Activated naive CD4-positive, alpha-beta T cell treated with anti-CD3 and anti-CD28 coated beads, Interleukin-2, amount 50 U/mL, for 24 hours (primary cell): ENCODE results near the gene SPECC1.
"Not testable (repeated sequence)": the region's sequence is repeated elsewhere in the genome, so short reads cannot be mapped to it uniquely, and the experiment has no call there.

Experiments used
- H3K27ac Mint-ChIP-seq: one replicate; pipeline ENCODE4 v1.8.0; 2021; ENCODE audit warnings: mild to moderate bottlenecking, mixed read lengths
- H3K27me3 Mint-ChIP-seq: one replicate; pipeline ENCODE4 v1.8.0; 2021; ENCODE audit warnings: mixed read lengths
- H3K36me3 Mint-ChIP-seq: one replicate; pipeline ENCODE4 v1.8.0; 2021; ENCODE audit warnings: mixed read lengths
- H3K4me1 Mint-ChIP-seq: one replicate; pipeline ENCODE4 v1.8.0; 2021; ENCODE audit warnings: mixed read lengths
- H3K4me3 Mint-ChIP-seq: one replicate; pipeline ENCODE4 v1.8.0; 2021; ENCODE audit warnings: mild to moderate bottlenecking, mixed read lengths
- H3K9me3 Mint-ChIP-seq: one replicate; pipeline ENCODE4 v1.8.0; 2021; ENCODE audit warnings: mixed read lengths

The SPECC1 gene, protein sequence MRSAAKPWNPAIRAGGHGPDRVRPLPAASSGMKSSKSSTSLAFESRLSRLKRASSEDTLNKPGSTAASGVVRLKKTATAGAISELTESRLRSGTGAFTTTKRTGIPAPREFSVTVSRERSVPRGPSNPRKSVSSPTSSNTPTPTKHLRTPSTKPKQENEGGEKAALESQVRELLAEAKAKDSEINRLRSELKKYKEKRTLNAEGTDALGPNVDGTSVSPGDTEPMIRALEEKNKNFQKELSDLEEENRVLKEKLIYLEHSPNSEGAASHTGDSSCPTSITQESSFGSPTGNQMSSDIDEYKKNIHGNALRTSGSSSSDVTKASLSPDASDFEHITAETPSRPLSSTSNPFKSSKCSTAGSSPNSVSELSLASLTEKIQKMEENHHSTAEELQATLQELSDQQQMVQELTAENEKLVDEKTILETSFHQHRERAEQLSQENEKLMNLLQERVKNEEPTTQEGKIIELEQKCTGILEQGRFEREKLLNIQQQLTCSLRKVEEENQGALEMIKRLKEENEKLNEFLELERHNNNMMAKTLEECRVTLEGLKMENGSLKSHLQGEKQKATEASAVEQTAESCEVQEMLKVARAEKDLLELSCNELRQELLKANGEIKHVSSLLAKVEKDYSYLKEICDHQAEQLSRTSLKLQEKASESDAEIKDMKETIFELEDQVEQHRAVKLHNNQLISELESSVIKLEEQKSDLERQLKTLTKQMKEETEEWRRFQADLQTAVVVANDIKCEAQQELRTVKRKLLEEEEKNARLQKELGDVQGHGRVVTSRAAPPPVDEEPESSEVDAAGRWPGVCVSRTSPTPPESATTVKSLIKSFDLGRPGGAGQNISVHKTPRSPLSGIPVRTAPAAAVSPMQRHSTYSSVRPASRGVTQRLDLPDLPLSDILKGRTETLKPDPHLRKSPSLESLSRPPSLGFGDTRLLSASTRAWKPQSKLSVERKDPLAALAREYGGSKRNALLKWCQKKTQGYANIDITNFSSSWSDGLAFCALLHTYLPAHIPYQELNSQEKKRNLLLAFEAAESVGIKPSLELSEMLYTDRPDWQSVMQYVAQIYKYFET

DNA sequence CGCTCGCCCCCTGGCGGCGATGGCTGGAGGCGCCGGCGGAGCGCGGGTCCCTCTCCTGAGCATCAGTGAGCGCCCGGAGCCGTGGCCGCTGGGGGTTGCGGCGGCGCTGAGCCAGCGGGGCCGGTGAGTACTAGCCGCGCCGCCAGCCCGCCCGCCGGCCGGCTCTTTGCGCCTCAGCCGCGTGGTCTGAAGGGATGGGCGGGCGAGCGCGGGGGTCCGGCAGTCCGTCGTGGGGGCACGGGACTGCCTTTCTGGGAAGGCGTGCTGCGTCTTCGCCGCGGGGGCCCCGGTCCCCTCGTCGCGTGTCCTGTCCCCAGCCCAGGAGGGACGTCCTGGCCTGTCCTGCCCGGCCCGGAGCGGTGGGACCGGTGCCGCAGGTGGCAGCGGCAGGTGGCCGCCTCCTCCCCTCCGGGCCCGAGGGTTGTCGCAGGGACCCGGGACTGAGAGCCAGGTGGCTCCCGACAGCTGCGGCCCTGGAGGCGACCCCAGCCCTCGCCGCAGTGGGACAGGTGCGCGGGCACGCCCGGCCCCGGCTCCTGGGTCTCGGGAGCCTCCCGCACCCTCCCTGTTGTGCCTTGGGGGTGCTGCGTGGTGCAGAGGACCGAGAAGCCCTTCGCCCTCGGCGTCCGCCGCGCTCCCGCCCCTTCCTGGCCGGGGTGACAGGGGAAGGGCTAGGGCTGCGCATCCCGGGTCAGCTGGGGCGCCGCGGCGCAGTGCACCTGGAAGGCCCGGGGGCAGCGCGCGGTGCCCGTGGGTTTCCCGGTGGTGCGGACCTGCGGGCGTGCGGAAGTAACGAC is at the start of gene SPECC1:
TSS of gene SPECC1 (plus strand) at position 58 of the 797 bp plus-strand sequence. CDS start 87,293 bp downstream, outside the sequence.
- peaks cover 15% of the 10 kb centered on the region for H3K4me1 Mint-ChIP-seq
- H3K4me3 Mint-ChIP-seq, result peak within 1 kb of the TSS; percentile 88
- peaks cover 46% of the 10 kb centered on the region for H3K27me3 Mint-ChIP-seq
- H3K36me3 Mint-ChIP-seq, result no peaks in the 10 kb centered on the region
- no peaks in the 10 kb centered on the region for H3K9me3 Mint-ChIP-seq
- no peak within 1 kb of the TSS for H3K27ac Mint-ChIP-seq

GRCh38 chr17:19962954-19963353 is 46.2 kb upstream of the SPECC1 start:
- H3K36me3 Mint-ChIP-seq, result peaks cover 19% of the 10 kb centered on the region
- H3K9me3 Mint-ChIP-seq, H3K27me3 Mint-ChIP-seq, H3K4me3 Mint-ChIP-seq, H3K27ac Mint-ChIP-seq: not testable (repeated sequence)
- H3K4me1 Mint-ChIP-seq, result peaks cover 41% of the 10 kb centered on the region

- peaks cover 19% of the 10 kb centered on the region for H3K36me3 Mint-ChIP-seq
- peaks cover 68% of the 10 kb centered on the region for H3K4me1 Mint-ChIP-seq
- no peaks in the 10 kb centered on the region for H3K9me3 Mint-ChIP-seq
- H3K27me3 Mint-ChIP-seq, result no peaks in the 10 kb centered on the region
- no peak overlapping the region for H3K4me3 Mint-ChIP-seq
- peak overlapping the region; percentile 55 for H3K27ac Mint-ChIP-seq
Observed at GRCh38 chr17:19973156-19973555, 36.0 kb upstream of the SPECC1 start.

- Mint-ChIP-seq H3K36me3 (peaks cover 14% of the 10 kb centered on the region), H3K27ac (peak overlapping the region; percentile 88), H3K27me3 (no peaks in the 10 kb centered on the region), H3K9me3 (no peaks in the 10 kb centered on the region), H3K4me3 (peak overlapping the region; percentile 76), H3K4me1 (peaks cover 59% of the 10 kb centered on the region)
Observed at GRCh38 chr17:19975601-19976000, 33.6 kb upstream of the SPECC1 start.

DNA sequence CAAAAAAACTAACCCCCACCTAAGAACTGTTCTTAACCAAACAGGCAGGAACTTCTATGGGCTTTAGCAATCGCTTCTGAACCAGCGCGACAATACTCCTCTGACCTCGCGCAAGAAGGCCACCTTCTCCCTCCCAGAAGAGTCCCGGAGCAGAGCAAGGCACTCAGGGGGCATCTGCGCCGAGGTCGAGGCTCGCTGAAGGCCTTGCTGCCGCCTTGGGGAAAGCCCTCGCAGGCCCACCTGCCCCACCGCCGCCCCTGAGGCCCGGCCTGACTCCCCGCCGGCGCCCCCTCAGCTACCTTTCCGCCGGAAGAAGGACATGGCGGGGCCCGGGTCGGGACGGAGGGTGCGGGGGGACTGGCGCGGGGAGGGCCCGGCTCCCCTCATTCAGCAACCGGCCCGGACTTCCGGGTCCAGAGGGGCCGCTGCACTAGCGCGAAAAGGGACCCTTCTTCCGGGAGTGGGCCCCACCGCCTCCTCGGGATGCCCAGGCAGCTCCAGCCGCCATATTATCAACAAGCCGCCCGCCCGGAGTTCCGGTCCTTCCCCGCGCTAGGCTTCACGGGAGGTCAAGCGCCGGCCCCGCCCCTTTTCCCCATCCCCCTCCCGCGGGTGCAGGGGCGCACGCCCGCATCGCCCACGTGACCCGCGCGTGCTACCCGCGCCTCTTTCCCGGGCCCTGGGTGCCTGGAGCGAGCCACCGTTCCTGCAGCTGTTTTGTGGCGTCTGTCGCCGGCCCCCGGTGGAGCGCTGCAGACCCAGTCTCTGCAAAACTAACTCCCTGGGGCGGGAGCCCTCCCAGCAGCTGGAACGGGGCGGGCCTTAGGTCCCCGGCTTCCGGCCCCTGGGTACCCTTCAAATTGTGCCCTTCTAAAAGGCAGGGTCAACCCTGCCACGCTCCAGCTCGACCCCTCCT is 31.6 kb upstream of the SPECC1 start, which contains the start of gene AKAP10:
TSS of gene AKAP10 (minus strand) at position 536 of the 916 bp plus-strand sequence. CDS start at position 387, 149 bp downstream.
- H3K4me3 Mint-ChIP-seq, result peak within 1 kb of the TSS; percentile 97

DNA sequence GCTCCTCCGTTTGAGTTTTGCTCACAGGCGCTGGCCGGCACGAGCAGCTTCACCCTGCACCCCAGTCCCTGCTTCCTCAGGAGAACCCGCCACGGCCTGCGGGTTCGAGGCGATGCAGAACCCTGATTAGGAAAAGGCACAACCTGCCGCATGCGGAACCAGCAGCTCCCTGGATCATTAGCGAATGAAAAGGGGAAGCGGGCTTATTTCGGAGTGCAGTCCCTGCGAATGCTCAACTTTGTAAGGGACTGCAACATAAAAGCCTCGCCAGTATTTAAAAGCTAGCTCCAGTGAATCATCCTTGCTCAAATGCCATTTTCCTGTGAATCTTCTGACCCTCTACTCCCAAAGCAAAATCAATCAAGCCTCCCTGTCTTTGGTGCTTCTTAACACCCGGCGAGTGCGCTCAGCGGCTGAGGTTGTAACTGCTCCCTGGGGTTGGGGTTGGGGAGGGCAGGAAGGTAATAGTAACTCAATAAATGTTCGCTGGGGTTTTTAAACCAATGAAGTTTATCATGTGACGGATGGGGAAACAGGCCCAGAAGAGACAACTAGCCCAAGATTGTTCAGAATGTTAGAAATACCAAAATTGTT is 30.9 kb upstream of the SPECC1 start:
- no peaks in the 10 kb centered on the region for H3K9me3 Mint-ChIP-seq
- H3K27ac Mint-ChIP-seq, result peak overlapping the region; percentile 97
- peaks cover 9% of the 10 kb centered on the region for H3K36me3 Mint-ChIP-seq
- peaks cover 44% of the 10 kb centered on the region for H3K4me1 Mint-ChIP-seq
- H3K27me3 Mint-ChIP-seq, result no peaks in the 10 kb centered on the region
- H3K4me3 Mint-ChIP-seq, result peak overlapping the region; percentile 97

More for the DNA sequence above, 31.6 kb upstream of the SPECC1 start, which contains the start of gene AKAP10:
- peaks cover 11% of the 10 kb centered on the region for H3K36me3 Mint-ChIP-seq
- no peaks in the 10 kb centered on the region for H3K27me3 Mint-ChIP-seq
- peak within 1 kb of the TSS; percentile 97 for H3K27ac Mint-ChIP-seq
- H3K9me3 Mint-ChIP-seq, result no peaks in the 10 kb centered on the region
- H3K4me1 Mint-ChIP-seq, result peaks cover 52% of the 10 kb centered on the region

- no peaks in the 10 kb centered on the region for H3K27me3 Mint-ChIP-seq
- peak overlapping the region; percentile 97 for H3K4me3 Mint-ChIP-seq
- H3K36me3 Mint-ChIP-seq, result peaks cover 8% of the 10 kb centered on the region
- H3K9me3 Mint-ChIP-seq, result no peaks in the 10 kb centered on the region
- H3K4me1 Mint-ChIP-seq, result peaks cover 39% of the 10 kb centered on the region
- peak overlapping the region; percentile 97 for H3K27ac Mint-ChIP-seq
Observed at GRCh38 chr17:19978805-19979211, 30.4 kb upstream of the SPECC1 start.

GRCh38 chr17:19979917-19980770 is 29.0 kb upstream of the SPECC1 start:
- no peaks in the 10 kb centered on the region for H3K27me3 Mint-ChIP-seq
- peaks cover 28% of the 10 kb centered on the region for H3K4me1 Mint-ChIP-seq
- H3K27ac Mint-ChIP-seq, result no peak overlapping the region
- H3K36me3 Mint-ChIP-seq, result peaks cover 6% of the 10 kb centered on the region
- no peak overlapping the region for H3K4me3 Mint-ChIP-seq
- no peaks in the 10 kb centered on the region for H3K9me3 Mint-ChIP-seq

- H3K4me3 Mint-ChIP-seq, result no peak overlapping the region
- H3K4me1 Mint-ChIP-seq, result no peaks in the 10 kb centered on the region
- no peaks in the 10 kb centered on the region for H3K36me3 Mint-ChIP-seq
- no peaks in the 10 kb centered on the region for H3K27me3 Mint-ChIP-seq
- no peak overlapping the region for H3K27ac Mint-ChIP-seq
- H3K9me3 Mint-ChIP-seq, result no peaks in the 10 kb centered on the region
Observed at GRCh38 chr17:19986941-19987861, 22.0 kb upstream of the SPECC1 start.

DNA sequence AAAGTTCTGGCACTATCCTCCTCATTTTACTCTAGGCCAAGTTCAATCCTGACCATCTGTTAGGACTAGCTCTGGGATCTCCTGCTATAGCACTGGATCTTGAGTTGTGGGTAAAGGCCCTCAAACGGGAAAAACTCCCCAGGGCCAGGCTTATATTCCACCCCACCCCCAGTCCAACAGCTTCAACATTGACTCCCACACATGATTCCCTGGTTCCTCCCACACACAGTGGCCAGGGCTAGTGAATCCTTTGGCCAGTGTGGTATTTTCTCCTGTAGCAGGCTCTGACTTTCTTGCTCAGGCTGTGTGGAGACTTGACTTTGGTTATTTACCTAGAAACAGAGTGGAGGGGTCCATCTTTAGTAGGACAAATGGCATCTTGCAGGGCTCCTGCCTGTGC is 21.3 kb upstream of the SPECC1 start:
- no peak overlapping the region for H3K4me3 Mint-ChIP-seq
- H3K9me3 Mint-ChIP-seq, result no peaks in the 10 kb centered on the region
- no peaks in the 10 kb centered on the region for H3K4me1 Mint-ChIP-seq
- no peak overlapping the region for H3K27ac Mint-ChIP-seq
- no peaks in the 10 kb centered on the region for H3K27me3 Mint-ChIP-seq
- H3K36me3 Mint-ChIP-seq, result no peaks in the 10 kb centered on the region

DNA sequence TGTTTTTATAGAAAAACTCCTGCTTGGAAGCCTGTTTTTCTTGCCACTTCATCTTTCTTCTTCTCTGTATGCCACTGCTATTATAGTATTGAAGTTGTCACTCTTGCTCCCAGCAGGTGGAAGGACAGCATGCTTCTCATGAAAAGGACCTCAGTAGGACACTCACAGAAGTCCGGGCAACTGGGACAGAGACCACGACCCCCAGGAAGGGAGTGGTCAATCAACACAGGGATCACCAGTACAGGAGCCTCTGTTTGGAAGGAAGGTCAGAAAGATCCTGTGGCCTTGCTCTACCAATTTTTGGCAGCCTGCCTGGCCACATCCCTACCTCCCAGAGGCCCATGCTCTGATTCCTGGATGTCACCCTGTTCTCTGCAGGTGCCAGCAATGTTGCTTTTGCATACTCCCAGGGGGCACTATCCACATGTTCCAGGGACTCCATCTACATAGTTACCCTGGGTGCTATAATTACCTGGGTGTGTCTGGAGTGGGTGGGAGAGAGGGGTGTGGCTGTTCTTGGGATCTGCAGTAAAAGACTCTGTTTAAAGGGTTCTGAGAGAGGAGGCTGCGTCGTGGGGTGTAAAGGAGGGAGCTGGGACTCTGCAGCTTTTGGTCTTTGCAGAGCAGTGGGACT is 17.8 kb upstream of the SPECC1 start:
- Mint-ChIP-seq H3K36me3 (no peaks in the 10 kb centered on the region), H3K4me3 (no peak overlapping the region), H3K9me3 (no peaks in the 10 kb centered on the region), H3K27me3 (no peaks in the 10 kb centered on the region), H3K27ac (no peak overlapping the region), H3K4me1 (no peaks in the 10 kb centered on the region)
